HuH-7 (cell line): ENCODE data around the gene IMPA2.

Experiments used
- DNase-seq: peaks from one replicate; pipeline ENCODE4 v3.0.0; 2011; ENCODE audit warnings: low spot score

Gene IMPA2

GRCh38 chr18:11990539-11990938 is 9.2 kb downstream of the IMPA2 start:
- no peak for DNase-seq

- DNase-seq, result no peak
Measured at GRCh38 chr18:11991021-11991795, 9.9 kb downstream of the IMPA2 start.

- no peak for DNase-seq
Measured at GRCh38 chr18:11992096-11992790, 10.9 kb downstream of the IMPA2 start.

GRCh38 chr18:11993264-11993916 is 12.1 kb downstream of the IMPA2 start:
- no peak for DNase-seq

GRCh38 chr18:11994336-11994702 is 13.0 kb downstream of the IMPA2 start:
- DNase-seq, result peak; percentile 87

- peak; percentile 69 for DNase-seq
Measured at GRCh38 chr18:11994703-11995444, 13.6 kb downstream of the IMPA2 start.

GRCh38 chr18:11995445-11996189 is 14.3 kb downstream of the IMPA2 start:
- DNase-seq, result peak; percentile 92

- DNase-seq, result no peak
Measured at GRCh38 chr18:11996190-11996754, 15.0 kb downstream of the IMPA2 start.

GRCh38 chr18:11996907-11997306 is 15.6 kb downstream of the IMPA2 start:
- DNase-seq, result no peak

- no peak for DNase-seq
Measured at GRCh38 chr18:11997466-11997865, 16.2 kb downstream of the IMPA2 start.

- DNase-seq, result no peak
Measured at GRCh38 chr18:11998193-11998592, 16.9 kb downstream of the IMPA2 start.

GRCh38 chr18:11999429-11999828 is 18.1 kb downstream of the IMPA2 start:
- DNase-seq, result no peak

GRCh38 chr18:12000072-12000659 is 18.9 kb downstream of the IMPA2 start:
- DNase-seq, result peak; percentile 79

GRCh38 chr18:12001421-12001820 is 20.1 kb downstream of the IMPA2 start:
- no peak for DNase-seq

- DNase-seq, result no peak
Measured at GRCh38 chr18:12003894-12004293, 22.6 kb downstream of the IMPA2 start.

- no peak for DNase-seq
Measured at GRCh38 chr18:12005538-12006487, 24.5 kb downstream of the IMPA2 start.

GRCh38 chr18:12006488-12006840 is 25.2 kb downstream of the IMPA2 start:
- DNase-seq, result no peak

GRCh38 chr18:12007063-12007462 is 25.8 kb downstream of the IMPA2 start:
- no peak for DNase-seq

- DNase-seq, result peak; percentile 79
Measured at GRCh38 chr18:12008181-12008767, 27.0 kb downstream of the IMPA2 start.
